NCI-H748 treated with DMSO at 0.1 percent for 48 hours (cell line): Measurements from ENCODE around the gene PODXL.
"Not testable (repeated sequence)": the region's sequence is repeated elsewhere in the genome, so short reads cannot be mapped to it uniquely, and the experiment has no call there.

Source experiments
- DNase-seq: peaks from one replicate; lab custom pipeline; 2025; lab: John Stamatoyannopoulos, UW

Gene PODXL

GRCh38 chr7:131489881-131490280 lies 66.5 kb downstream of the PODXL start:
- DNase-seq = no peak

GRCh38 chr7:131489196-131489595 lies 67.2 kb downstream of the PODXL start:
- DNase-seq = no peak

GRCh38 chr7:131488361-131488760 lies 68.1 kb downstream of the PODXL start:
- DNase-seq = no peak

- DNase-seq = no peak
Measured at GRCh38 chr7:131487217-131487616, 69.2 kb downstream of the PODXL start.

GRCh38 chr7:131486346-131486745 lies 70.1 kb downstream of the PODXL start:
- DNase-seq = no peak

GRCh38 chr7:131483586-131483985 lies 72.8 kb downstream of the PODXL start:
- no peak for DNase-seq

- no peak for DNase-seq
Measured at GRCh38 chr7:131482800-131483199, 73.6 kb downstream of the PODXL start.

- no peak for DNase-seq
Measured at GRCh38 chr7:131480384-131481315, 75.8 kb downstream of the PODXL start.

- DNase-seq = no peak
Measured at GRCh38 chr7:131476740-131477139, 79.7 kb downstream of the PODXL start.

GRCh38 chr7:131471250-131472004 lies 85.0 kb downstream of the PODXL start:
- DNase-seq = peak; percentile 43

- DNase-seq = no peak
Measured at GRCh38 chr7:131467788-131468187, 88.6 kb downstream of the PODXL start.

GRCh38 chr7:131466735-131467365 lies 89.6 kb downstream of the PODXL start:
- no peak for DNase-seq

GRCh38 chr7:131462715-131463114 lies 93.7 kb downstream of the PODXL start:
- DNase-seq = not testable (repeated sequence)

- DNase-seq = no peak
Measured at GRCh38 chr7:131462059-131462458, 94.4 kb downstream of the PODXL start.

- DNase-seq = no peak
Measured at GRCh38 chr7:131459256-131459655, 97.2 kb downstream of the PODXL start.

GRCh38 chr7:131456338-131456737 lies 100.1 kb downstream of the PODXL start:
- DNase-seq = no peak

GRCh38 chr7:131455546-131455945 lies 100.9 kb downstream of the PODXL start:
- DNase-seq = no peak

- no peak for DNase-seq
Measured at GRCh38 chr7:131455001-131455400, 101.4 kb downstream of the PODXL start.

- DNase-seq = no peak
Measured at GRCh38 chr7:131454498-131454897, 101.9 kb downstream of the PODXL start.
